Urinary bladder (tissue), 4 donors: ENCODE data around the gene ZNF488. TPM values are rescaled to one million over a fixed set of nuclear protein-coding genes. Genes with fewer than 3 reads are reported as not detected.
A peak's percentile ranks its signal among the peaks of the same experiment; 100 is the strongest.

Experiments
- DNase-seq: peaks from one replicate; pipeline ENCODE4 v3.0.0-alpha.2; 2015; ENCODE audit errors: extremely low spot score
- H3K27ac ChIP-seq: one replicate; pipeline ENCODE4 v1.5.1; 2013; ENCODE audit warnings: low read depth, mild to moderate bottlenecking, moderate library complexity
- H3K36me3 ChIP-seq: one replicate; pipeline ENCODE4 v1.6.1; 2013; ENCODE audit warnings: mild to moderate bottlenecking, moderate library complexity; ENCODE audit not compliant: insufficient read depth
- H3K4me1 ChIP-seq: one replicate; pipeline ENCODE4 v1.6.1; 2013; ENCODE audit warnings: mild to moderate bottlenecking, moderate library complexity; ENCODE audit not compliant: insufficient read depth
- H3K4me3 ChIP-seq: one replicate; pipeline ENCODE4 v1.5.1; 2013; ENCODE audit warnings: low read depth, low read length
- WGBS: extraction: QIAGEN DNeasy Blood & Tissue Kit; methylation state at CpG from one replicate; pipeline ENCODE4 v1.1.7; 2013; 5-methylcytosine and 5-hydroxymethylcytosine counted together
- polyA plus RNA-seq: library from polyadenylated mRNA; stranded (reverse); fragments of 200-250 nt; gene quantifications from one replicate; pipeline ENCODE4 v1.2.3, GENCODE V29; 2013
- total RNA-seq: library from RNA; depleted of rRNA; stranded (reverse); fragments of >200 nt; gene quantifications from one replicate; pipeline ENCODE4 v1.2.3, GENCODE V29; 2014
- donor health status: healthy with polysubstance abuse.
- donor health status: healthy.

ZNF488 gene
- total and polyA plus RNA-seq, 2 donors: 0.41 to 0.63 TPM

GRCh38 chr10:47414752-47415519 is 30.8 kb upstream of the ZNF488 start:
- Histone ChIP-seq H3K4me3 (no peak overlapping the region), H3K4me1 (no peaks in the 10 kb centered on the region), H3K36me3 (no peaks in the 10 kb centered on the region), H3K27ac (no peak overlapping the region)
- DNase-seq: no peak
- WGBS: 86% methylated on average over 19 of the region's 19 CpGs

DNA sequence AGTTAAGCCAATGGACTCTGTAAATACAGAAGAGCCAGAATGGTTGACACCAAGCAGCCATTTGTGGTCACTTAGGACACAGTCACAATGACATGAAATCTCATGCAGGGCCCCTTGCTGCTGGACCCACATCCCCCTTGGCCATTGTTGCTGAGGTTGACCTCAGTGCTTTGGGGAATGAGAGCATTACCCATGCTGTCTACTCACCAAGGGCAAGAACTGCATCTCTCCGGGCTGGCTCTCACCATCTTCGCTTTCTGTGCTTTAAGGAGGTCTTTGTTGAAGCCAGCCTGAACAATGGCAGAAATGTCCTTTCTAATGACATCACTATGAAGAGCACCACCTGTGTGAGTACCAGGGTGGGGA is 30.1 kb upstream of the ZNF488 start:
- H3K36me3 ChIP-seq: no peaks in the 10 kb centered on the region
- H3K4me1 ChIP-seq: no peaks in the 10 kb centered on the region
- no peak overlapping the region for H3K4me3 ChIP-seq
- DNase-seq: no peak
- H3K27ac ChIP-seq: no peak overlapping the region
- 94% methylated on average over 2 of the region's 2 CpGs for WGBS

DNA sequence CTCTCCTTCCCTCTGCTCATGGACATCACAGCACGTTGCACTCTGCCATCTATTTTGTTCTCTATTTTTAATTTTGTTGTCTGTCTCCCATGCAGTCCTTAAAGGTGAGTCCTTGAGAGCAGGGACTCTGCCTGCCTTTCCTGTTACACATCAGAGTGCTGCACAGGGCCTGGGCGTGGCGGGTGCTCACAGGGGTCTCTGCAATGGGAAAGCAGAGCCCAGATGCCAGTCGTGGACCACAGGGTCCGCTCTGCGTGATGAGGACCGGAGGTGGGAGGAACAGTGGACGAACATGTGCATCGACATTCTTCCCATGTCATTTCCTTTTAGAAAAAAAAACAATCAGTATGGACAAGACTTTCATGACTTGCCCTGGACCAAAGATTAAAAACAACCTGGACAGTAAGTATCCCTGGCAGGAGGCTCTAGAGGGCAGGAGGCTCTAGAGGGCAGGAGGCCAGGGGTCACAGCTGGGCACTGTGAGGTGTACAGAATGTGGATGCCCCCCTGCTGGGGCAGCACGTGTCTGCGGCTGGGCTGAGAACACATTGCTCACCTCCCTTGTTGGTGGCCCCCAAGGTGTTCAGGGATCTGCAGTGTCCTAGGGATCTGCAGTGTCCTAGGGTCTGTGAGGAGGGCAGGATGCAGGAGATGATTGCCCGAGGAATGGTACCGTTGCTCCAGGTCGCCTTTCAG is 29.6 kb upstream of the ZNF488 start:
- no peaks in the 10 kb centered on the region for H3K36me3 ChIP-seq
- no peaks in the 10 kb centered on the region for H3K4me1 ChIP-seq
- H3K4me3 ChIP-seq: no peak overlapping the region
- WGBS: 82% methylated on average over 14 of the region's 14 CpGs
- H3K27ac ChIP-seq: no peak overlapping the region
- no peak for DNase-seq

DNA sequence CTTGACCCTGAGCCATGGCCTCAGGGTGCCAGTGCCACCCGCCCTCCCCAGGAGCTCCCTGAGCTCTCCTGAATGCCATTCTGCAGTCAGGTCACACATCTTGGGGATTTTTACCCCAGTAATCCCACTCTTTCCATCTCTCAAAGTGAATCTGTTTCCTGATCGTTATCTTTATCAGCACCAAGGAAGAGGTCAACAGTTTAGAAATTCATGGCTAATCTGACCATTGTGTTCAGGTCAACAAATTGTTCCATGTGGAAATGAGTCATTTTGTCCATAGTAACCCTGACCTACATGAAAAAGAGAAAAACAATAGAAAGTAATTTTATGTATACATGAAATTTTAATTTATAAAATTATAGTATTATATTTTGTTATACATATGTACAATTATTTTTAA is 28.8 kb upstream of the ZNF488 start:
- Histone ChIP-seq H3K4me1 (no peaks in the 10 kb centered on the region), H3K4me3 (no peak overlapping the region), H3K27ac (no peak overlapping the region), H3K36me3 (no peaks in the 10 kb centered on the region)
- WGBS: 62% methylated on average over 2 of the region's 2 CpGs
- DNase-seq: no peak

DNA sequence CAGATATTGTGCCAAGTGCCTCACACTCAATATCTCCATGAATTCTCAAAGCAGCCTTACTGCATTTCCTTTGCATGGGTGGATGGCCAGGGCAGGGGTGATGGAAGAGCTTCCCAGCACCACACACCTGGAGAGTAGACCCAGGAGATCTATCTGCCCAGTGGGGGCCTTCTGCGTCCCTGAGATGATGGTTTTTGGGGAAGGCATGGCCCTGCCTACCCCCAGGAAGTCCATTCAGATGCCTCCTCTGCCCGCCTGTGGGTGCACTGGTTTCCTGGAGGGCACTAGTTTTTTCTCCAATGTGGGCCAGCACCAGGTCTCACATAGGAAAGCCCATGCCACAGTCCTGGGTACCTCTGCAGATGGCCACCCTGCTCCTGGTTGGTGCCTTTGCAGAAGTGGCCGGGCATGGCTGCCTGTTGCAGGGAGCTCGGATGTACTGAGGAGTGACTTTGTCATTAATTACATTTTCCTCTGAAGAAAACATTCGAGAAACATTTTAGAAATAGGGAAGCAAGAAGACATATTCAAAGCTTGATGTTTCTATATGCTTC is 28.2 kb upstream of the ZNF488 start:
- H3K4me1 ChIP-seq: no peaks in the 10 kb centered on the region
- no peaks in the 10 kb centered on the region for H3K36me3 ChIP-seq
- no peak overlapping the region for H3K27ac ChIP-seq
- no peak overlapping the region for H3K4me3 ChIP-seq
- DNase-seq: no peak
- WGBS: 91% methylated on average over 5 of the region's 5 CpGs

DNA sequence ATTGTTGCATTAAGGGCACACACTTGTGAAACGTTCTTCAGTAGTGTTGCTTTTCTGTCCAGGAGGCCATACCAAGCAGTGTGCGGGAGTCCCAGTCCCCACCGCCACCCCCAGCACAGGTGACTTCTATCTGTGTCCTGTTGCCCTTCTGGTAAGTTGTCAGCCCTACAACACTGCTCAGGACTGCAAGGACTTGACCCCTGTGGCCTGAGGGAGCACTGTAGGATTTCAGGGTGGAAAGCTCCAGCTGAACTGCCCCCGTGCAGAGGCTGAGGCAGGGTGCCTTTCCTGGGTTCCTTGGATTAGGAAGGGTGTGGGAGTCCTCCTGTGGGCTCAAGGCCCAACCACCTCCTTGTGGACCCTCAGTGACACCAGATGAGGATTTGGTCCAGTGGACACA is 26.8 kb upstream of the ZNF488 start:
- Histone ChIP-seq H3K36me3 (no peaks in the 10 kb centered on the region), H3K4me3 (no peak overlapping the region), H3K4me1 (no peaks in the 10 kb centered on the region), H3K27ac (no peak overlapping the region)
- 82% methylated on average over 4 of the region's 4 CpGs for WGBS
- DNase-seq: no peak

DNA sequence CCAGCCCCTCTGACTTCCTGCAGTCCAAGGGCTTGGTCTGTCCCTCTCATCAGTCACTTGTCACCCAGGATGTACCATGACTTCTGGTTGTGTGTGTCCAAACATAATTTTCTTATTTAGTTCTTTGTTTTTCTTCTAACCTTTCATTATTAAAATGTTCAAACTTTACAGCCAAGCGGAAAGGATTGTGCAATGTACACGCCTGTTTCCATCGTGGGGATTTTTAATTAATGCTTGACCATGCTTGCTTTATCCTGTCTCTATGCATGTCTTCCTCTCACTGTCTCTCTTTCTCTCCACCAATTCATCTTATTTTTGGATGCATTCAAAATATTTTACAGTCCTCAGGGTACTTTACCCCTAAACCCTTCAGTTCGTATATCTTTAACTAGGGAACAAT is 26.2 kb upstream of the ZNF488 start:
- no peak overlapping the region for H3K4me3 ChIP-seq
- no peaks in the 10 kb centered on the region for H3K36me3 ChIP-seq
- no peaks in the 10 kb centered on the region for H3K4me1 ChIP-seq
- no peak overlapping the region for H3K27ac ChIP-seq
- 78% methylated on average over 4 of the region's 4 CpGs for WGBS
- DNase-seq: no peak

- Histone ChIP-seq H3K4me3 (no peak overlapping the region), H3K36me3 (no peaks in the 10 kb centered on the region), H3K27ac (no peak overlapping the region), H3K4me1 (no peaks in the 10 kb centered on the region)
- WGBS: 66% methylated on average over 3 of the region's 3 CpGs
- no peak for DNase-seq
Observed at GRCh38 chr10:47409866-47410256, 25.8 kb upstream of the ZNF488 start.

GRCh38 chr10:47409171-47409865 is 25.2 kb upstream of the ZNF488 start:
- 83% methylated on average over 15 of the region's 15 CpGs for WGBS
- no peak for DNase-seq
- Histone ChIP-seq H3K36me3 (no peaks in the 10 kb centered on the region), H3K4me1 (no peaks in the 10 kb centered on the region), H3K4me3 (no peak overlapping the region), H3K27ac (no peak overlapping the region)

DNA sequence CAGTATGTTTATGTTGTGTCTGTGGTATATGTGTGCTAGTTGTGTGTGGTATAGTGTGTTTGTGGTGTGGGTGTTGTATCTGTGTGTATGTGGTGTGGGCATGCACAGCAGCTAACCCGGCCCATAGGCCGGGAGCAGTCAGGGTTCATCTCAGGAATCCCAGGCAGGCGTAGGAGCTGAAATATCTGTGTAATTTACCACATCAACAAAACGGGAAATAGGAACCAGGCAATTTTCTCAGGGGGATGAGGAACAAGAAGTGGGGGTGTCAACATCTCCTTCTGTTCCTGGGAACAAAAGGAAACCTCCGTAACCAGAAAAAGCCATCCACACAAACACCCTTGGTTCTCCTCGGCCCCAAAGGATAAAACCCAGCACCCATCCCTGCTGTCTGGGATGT is 24.5 kb upstream of the ZNF488 start:
- no peak for DNase-seq
- H3K36me3 ChIP-seq: no peaks in the 10 kb centered on the region
- no peaks in the 10 kb centered on the region for H3K4me1 ChIP-seq
- H3K27ac ChIP-seq: no peak overlapping the region
- no peak overlapping the region for H3K4me3 ChIP-seq
- 81% methylated on average over 6 of the region's 6 CpGs for WGBS

GRCh38 chr10:47406870-47407691 is 23.0 kb upstream of the ZNF488 start:
- peak; percentile 62 for DNase-seq
- H3K4me3 ChIP-seq: no peak overlapping the region
- H3K36me3 ChIP-seq: no peaks in the 10 kb centered on the region
- no peaks in the 10 kb centered on the region for H3K4me1 ChIP-seq
- WGBS: 80% methylated on average over 9 of the region's 9 CpGs
- no peak overlapping the region for H3K27ac ChIP-seq

DNA sequence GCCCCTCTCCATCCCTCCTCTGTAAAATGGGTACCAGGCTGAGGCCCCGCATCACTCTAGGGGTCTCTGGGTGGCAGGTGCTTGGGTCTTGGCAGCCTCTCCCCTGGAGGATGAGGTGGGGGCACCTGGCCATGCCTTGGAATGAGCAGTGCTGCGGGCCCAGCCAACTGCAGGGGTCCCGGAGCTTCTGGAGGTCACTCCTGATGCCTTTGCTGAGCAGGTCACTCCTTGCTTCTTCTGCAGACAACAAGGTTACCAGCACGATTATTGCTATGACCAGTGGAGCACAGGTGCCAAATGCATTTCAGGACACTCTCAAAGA is 22.4 kb upstream of the ZNF488 start:
- no peak overlapping the region for H3K4me3 ChIP-seq
- peak overlapping the region; percentile 31 for H3K27ac ChIP-seq
- 89% methylated on average over 4 of the region's 4 CpGs for WGBS
- DNase-seq: no peak
- H3K4me1 ChIP-seq: no peaks in the 10 kb centered on the region
- no peaks in the 10 kb centered on the region for H3K36me3 ChIP-seq

DNA sequence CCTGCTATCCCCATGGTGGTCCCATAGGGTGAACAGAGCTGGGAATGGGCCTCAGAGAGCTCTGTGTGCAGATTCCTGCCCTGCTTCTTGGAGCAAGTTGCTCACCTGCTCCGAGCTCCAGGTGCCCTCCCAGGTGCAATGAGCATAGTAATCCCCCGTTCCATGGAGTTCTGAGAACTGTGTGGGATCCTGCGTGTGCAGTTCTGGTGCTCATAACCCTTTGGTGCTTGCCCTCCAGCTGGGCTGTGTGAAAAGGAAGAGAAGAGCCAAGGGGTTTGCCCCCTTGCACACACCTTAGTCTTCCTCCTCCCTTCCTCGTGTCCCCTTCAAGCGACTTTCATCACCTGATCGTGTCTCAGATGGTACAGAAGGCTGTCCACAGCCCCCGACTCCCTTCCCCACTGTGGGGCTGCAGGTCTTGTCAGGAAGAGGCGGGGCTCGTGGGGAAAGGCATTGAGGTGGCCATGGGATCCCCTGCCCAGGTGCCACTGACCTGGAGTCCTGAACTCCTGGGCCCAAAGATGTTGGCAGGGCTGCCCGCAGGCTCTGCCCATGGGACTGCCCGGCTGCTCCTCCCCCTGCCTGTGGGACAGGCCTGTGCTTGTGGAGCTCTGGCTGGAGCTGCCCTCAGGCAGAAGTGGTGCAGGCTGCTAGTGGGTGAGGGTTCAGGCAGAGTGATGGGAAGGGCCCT is 21.9 kb upstream of the ZNF488 start:
- H3K4me1 ChIP-seq: no peaks in the 10 kb centered on the region
- no peak overlapping the region for H3K4me3 ChIP-seq
- peak overlapping the region; percentile 24 for H3K27ac ChIP-seq
- DNase-seq: no peak
- H3K36me3 ChIP-seq: no peaks in the 10 kb centered on the region
- 91% methylated on average over 11 of the region's 11 CpGs for WGBS
